HepG2 (cell line): ENCODE results near the gene ATP2A3.

Source experiments
- POLR2A ChIP-seq, 2 experiments: IDR thresholded peaks; 2 replicates each; pipeline ENCODE4 v1.6.1; 2011; ENCODE audit warnings: low read depth in 2 of 2, low read length in 2 of 2, mild to moderate bottlenecking in 1 of 2, moderate library complexity in 1 of 2; ENCODE audit not compliant: insufficient read depth in 1 of 2
- RFX5 ChIP-seq: IDR thresholded peaks from 2 replicates; pipeline ENCODE4 v1.6.1; 2011; ENCODE audit warnings: low read depth, low read length, improper control_type of control experiment
- SMAD1 ChIP-seq: sonication (generic); formaldehyde crosslinking; IDR thresholded peaks from 2 replicates; pipeline ENCODE4 v1.4.0; 2020; ENCODE audit warnings: missing genetic modification reagents, low read depth, mild to moderate bottlenecking, borderline replicate concordance
- ZFAT ChIP-seq: sonication (generic); formaldehyde crosslinking; conservative IDR thresholded peaks from 2 replicates; pipeline ENCODE4 v1.8.1; 2023; ENCODE audit warnings: missing genetic modification reagents, inconsistent platforms
- ZNF616 ChIP-seq: sonication (generic); formaldehyde crosslinking; IDR thresholded peaks from 2 replicates; pipeline ENCODE4 v1.5.0; 2020; ENCODE audit warnings: low read depth, mild to moderate bottlenecking, missing genetic modification reagents
- TF ChIP-seq, protein P1 (sequence below): sonication (generic); formaldehyde crosslinking; IDR thresholded peaks from 2 replicates; pipeline ENCODE4 v1.5.0; 2020; ENCODE audit warnings: mild to moderate bottlenecking, missing genetic modification reagents
- TF ChIP-seq, protein P2 (sequence below): sonication (generic); formaldehyde crosslinking; IDR thresholded peaks from 2 replicates; pipeline ENCODE4 v1.5.0; 2020; ENCODE audit warnings: mild to moderate bottlenecking, missing genetic modification reagents, moderate library complexity
- TF ChIP-seq, protein P3 (sequence below), 2 experiments: IDR thresholded peaks; 2 replicates each; pipeline ENCODE4 v1.6.1; 2011 to 2012; ENCODE audit warnings: low read length in 2 of 2, borderline replicate concordance in 1 of 2, low read depth in 1 of 2, mild to moderate bottlenecking in 1 of 2, moderate library complexity in 1 of 2

DNA sequence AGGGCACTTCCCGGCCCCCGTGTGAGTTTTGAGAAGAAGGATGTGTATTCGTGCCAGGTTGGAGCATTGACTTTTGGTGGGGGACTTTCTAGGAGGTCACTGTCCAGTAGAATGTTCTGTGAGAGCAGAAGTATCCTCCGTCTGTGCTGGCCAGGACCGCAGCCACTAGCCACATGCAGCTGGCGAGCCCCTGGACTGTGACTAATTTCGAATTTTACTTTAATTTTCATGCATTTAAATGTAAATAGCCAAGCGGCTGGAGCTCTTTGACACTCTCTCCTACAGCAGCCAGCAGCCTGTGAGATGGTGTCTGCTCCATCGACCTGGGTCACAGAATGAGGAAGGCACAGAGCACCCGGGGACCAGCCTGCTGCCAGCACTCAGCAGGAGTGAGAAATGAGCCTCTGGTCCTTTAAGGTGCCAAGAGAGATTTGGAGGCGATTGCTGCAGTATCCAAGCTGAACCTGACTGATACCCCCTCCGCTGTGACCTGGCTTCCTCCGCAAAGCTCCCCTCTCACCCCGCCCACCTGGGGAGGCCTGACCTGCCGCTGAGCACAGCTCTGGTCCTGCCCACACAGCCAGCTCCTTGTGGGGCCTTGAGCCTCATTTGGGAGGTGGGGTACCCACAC is 7.8 kb downstream of the ATP2A3 start:
- TF ChIP-seq POLR2A (IDR thresholded peaks at IDR 0.05; ENCODE audit: insufficient read depth in 1 of 2, low read depth in 2 of 2, low read length in 2 of 2) (no peak), RFX5 (no peak), ZNF616 (CRISPR knock-in tag) (no peak), SMAD1 (CRISPR knock-in tag) (no peak), ZFAT (CRISPR knock-in tag) (no peak)
- TF ChIP-seq, protein P1, sequence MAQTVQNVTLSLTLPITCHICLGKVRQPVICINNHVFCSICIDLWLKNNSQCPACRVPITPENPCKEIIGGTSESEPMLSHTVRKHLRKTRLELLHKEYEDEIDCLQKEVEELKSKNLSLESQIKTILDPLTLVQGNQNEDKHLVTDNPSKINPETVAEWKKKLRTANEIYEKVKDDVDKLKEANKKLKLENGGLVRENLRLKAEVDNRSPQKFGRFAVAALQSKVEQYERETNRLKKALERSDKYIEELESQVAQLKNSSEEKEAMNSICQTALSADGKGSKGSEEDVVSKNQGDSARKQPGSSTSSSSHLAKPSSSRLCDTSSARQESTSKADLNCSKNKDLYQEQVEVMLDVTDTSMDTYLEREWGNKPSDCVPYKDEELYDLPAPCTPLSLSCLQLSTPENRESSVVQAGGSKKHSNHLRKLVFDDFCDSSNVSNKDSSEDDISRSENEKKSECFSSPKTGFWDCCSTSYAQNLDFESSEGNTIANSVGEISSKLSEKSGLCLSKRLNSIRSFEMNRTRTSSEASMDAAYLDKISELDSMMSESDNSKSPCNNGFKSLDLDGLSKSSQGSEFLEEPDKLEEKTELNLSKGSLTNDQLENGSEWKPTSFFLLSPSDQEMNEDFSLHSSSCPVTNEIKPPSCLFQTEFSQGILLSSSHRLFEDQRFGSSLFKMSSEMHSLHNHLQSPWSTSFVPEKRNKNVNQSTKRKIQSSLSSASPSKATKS (CRISPR knock-in tag): no peak
- TF ChIP-seq, protein P2, sequence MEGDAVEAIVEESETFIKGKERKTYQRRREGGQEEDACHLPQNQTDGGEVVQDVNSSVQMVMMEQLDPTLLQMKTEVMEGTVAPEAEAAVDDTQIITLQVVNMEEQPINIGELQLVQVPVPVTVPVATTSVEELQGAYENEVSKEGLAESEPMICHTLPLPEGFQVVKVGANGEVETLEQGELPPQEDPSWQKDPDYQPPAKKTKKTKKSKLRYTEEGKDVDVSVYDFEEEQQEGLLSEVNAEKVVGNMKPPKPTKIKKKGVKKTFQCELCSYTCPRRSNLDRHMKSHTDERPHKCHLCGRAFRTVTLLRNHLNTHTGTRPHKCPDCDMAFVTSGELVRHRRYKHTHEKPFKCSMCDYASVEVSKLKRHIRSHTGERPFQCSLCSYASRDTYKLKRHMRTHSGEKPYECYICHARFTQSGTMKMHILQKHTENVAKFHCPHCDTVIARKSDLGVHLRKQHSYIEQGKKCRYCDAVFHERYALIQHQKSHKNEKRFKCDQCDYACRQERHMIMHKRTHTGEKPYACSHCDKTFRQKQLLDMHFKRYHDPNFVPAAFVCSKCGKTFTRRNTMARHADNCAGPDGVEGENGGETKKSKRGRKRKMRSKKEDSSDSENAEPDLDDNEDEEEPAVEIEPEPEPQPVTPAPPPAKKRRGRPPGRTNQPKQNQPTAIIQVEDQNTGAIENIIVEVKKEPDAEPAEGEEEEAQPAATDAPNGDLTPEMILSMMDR: no peak
- TF ChIP-seq, protein P3, sequence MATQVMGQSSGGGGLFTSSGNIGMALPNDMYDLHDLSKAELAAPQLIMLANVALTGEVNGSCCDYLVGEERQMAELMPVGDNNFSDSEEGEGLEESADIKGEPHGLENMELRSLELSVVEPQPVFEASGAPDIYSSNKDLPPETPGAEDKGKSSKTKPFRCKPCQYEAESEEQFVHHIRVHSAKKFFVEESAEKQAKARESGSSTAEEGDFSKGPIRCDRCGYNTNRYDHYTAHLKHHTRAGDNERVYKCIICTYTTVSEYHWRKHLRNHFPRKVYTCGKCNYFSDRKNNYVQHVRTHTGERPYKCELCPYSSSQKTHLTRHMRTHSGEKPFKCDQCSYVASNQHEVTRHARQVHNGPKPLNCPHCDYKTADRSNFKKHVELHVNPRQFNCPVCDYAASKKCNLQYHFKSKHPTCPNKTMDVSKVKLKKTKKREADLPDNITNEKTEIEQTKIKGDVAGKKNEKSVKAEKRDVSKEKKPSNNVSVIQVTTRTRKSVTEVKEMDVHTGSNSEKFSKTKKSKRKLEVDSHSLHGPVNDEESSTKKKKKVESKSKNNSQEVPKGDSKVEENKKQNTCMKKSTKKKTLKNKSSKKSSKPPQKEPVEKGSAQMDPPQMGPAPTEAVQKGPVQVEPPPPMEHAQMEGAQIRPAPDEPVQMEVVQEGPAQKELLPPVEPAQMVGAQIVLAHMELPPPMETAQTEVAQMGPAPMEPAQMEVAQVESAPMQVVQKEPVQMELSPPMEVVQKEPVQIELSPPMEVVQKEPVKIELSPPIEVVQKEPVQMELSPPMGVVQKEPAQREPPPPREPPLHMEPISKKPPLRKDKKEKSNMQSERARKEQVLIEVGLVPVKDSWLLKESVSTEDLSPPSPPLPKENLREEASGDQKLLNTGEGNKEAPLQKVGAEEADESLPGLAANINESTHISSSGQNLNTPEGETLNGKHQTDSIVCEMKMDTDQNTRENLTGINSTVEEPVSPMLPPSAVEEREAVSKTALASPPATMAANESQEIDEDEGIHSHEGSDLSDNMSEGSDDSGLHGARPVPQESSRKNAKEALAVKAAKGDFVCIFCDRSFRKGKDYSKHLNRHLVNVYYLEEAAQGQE (IDR thresholded peaks at IDR 0.05; ENCODE audit: borderline replicate concordance in 1 of 2, low read depth in 1 of 2, low read length in 2 of 2): no peak
